SK-N-SH treated with all-trans-retinoic acid at 6 μM for 48 hours (cell line): ENCODE data around the gene GAL.

Experiments
- ATAC-seq: fragments of 200-7000 bp; cut with Tn5 transposase; 3 replicates; pipeline ENCODE4 v1.9.1; 2020; ENCODE audit warnings: mild to moderate bottlenecking, moderate library complexity
- ARNTL ChIP-seq: fragments of 450-650 bp; formaldehyde crosslinking; IDR thresholded peaks from 2 replicates; pipeline ENCODE4 v1.5.0; 2020; ENCODE audit warnings: low read depth, mild to moderate bottlenecking, moderate library complexity, borderline replicate concordance
- BACH2 ChIP-seq: fragments of 250-450 bp; sonication (Bioruptor Pico); IDR thresholded peaks from 2 replicates; pipeline ENCODE4 v1.9.0; 2021; ENCODE audit warnings: mild to moderate bottlenecking, borderline replicate concordance
- CSDC2 ChIP-seq: fragments of 250-450 bp; sonication (Bioruptor Pico); IDR thresholded peaks from 2 replicates; pipeline ENCODE4 v1.5.0; 2020; ENCODE audit warnings: mild to moderate bottlenecking, moderate library complexity
- CSRNP3 ChIP-seq: fragments of 250-450 bp; sonication (Bioruptor Pico); IDR thresholded peaks from 2 replicates; pipeline ENCODE4 v1.5.1; 2021; ENCODE audit warnings: mild to moderate bottlenecking, moderate library complexity
- GLIS3 ChIP-seq: fragments of 250-450 bp; sonication (Bioruptor Pico); IDR thresholded peaks from 2 replicates; pipeline ENCODE4 v1.5.0; 2020; ENCODE audit warnings: mild to moderate bottlenecking, moderate library complexity
- ISL1 ChIP-seq: fragments of 250-450 bp; sonication (Bioruptor Pico); IDR thresholded peaks from 2 replicates; pipeline ENCODE4 v2.1.2; 2022; ENCODE audit warnings: mild to moderate bottlenecking, moderate library complexity
- OSR1 ChIP-seq: fragments of 250-450 bp; sonication (Bioruptor Pico); IDR thresholded peaks from 2 replicates; pipeline ENCODE4 v1.8.0; 2022; ENCODE audit warnings: moderate library complexity, mild to moderate bottlenecking, inconsistent platforms
- PATZ1 ChIP-seq: fragments of 250-450 bp; sonication (Bioruptor Pico); IDR thresholded peaks from 2 replicates; pipeline ENCODE4 v1.8.0; 2020; ENCODE audit warnings: mild to moderate bottlenecking, moderate library complexity, borderline replicate concordance
- POU6F1 ChIP-seq: fragments of 250-450 bp; sonication (Bioruptor Pico); IDR thresholded peaks from 2 replicates; pipeline ENCODE4 v1.8.0; 2021; ENCODE audit warnings: low read depth, mild to moderate bottlenecking, moderate library complexity, borderline replicate concordance
- PPARA ChIP-seq: fragments of 250-450 bp; sonication (Bioruptor Pico); IDR thresholded peaks from 2 replicates; pipeline ENCODE4 v1.5.0; 2020; ENCODE audit warnings: mild to moderate bottlenecking, borderline replicate concordance
- RARB ChIP-seq: fragments of 250-450 bp; sonication (Bioruptor Pico); IDR thresholded peaks from 2 replicates; pipeline ENCODE4 v1.8.0; 2021; ENCODE audit warnings: mild to moderate bottlenecking, moderate library complexity
- SNAI2 ChIP-seq: fragments of 250-450 bp; sonication (Bioruptor Pico); IDR thresholded peaks from 2 replicates; pipeline ENCODE4 v1.5.0; 2020; ENCODE audit warnings: mild to moderate bottlenecking, moderate library complexity
- TCF4 ChIP-seq: fragments of 250-450 bp; sonication (Bioruptor Pico); IDR thresholded peaks from 2 replicates; pipeline ENCODE4 v1.8.0; 2021; ENCODE audit warnings: mild to moderate bottlenecking, moderate library complexity, borderline replicate concordance
- TOX ChIP-seq: fragments of 250-450 bp; sonication (Bioruptor Pico); IDR thresholded peaks from 2 replicates; pipeline ENCODE4 v1.8.0; 2021; ENCODE audit warnings: mild to moderate bottlenecking, moderate library complexity, borderline replicate concordance
- TSHZ2 ChIP-seq: fragments of 250-450 bp; sonication (Bioruptor Pico); IDR thresholded peaks from 2 replicates; pipeline ENCODE4 v1.5.0; 2020; ENCODE audit warnings: mild to moderate bottlenecking, moderate library complexity
- ZC3H10 ChIP-seq: fragments of 250-450 bp; sonication (Bioruptor Pico); IDR thresholded peaks from 2 replicates; pipeline ENCODE4 v1.5.1; 2021; ENCODE audit warnings: mild to moderate bottlenecking, moderate library complexity
- ZFP3 ChIP-seq: fragments of 250-450 bp; sonication (Bioruptor Pico); IDR thresholded peaks from 2 replicates; pipeline ENCODE4 v1.5.0; 2020; ENCODE audit warnings: mild to moderate bottlenecking, moderate library complexity
- ZFP30 ChIP-seq: fragments of 450-650 bp; formaldehyde crosslinking; IDR thresholded peaks from 2 replicates; pipeline ENCODE4 v1.5.0; 2022; ENCODE audit warnings: mild to moderate bottlenecking, moderate library complexity
- ZNF565 ChIP-seq: fragments of 450-650 bp; formaldehyde crosslinking; conservative IDR thresholded peaks from 2 replicates; pipeline ENCODE4 v1.5.0; 2020; ENCODE audit warnings: low read depth, mild to moderate bottlenecking, moderate library complexity
- ZNF70 ChIP-seq: fragments of 450-650 bp; formaldehyde crosslinking; IDR thresholded peaks from 2 replicates; pipeline ENCODE4 v1.5.0; 2020; ENCODE audit warnings: mild to moderate bottlenecking, moderate library complexity
- ZNF8 ChIP-seq: fragments of 450-650 bp; formaldehyde crosslinking; IDR thresholded peaks from 2 replicates; pipeline ENCODE4 v1.5.0; 2020; ENCODE audit warnings: mild to moderate bottlenecking, moderate library complexity
- TF ChIP-seq, protein P1 (sequence below): fragments of 250-450 bp; sonication (Bioruptor Pico); IDR thresholded peaks from 2 replicates; pipeline ENCODE4 v1.5.1; 2020; ENCODE audit warnings: low read depth, mild to moderate bottlenecking, moderate library complexity

The GAL gene

DNA sequence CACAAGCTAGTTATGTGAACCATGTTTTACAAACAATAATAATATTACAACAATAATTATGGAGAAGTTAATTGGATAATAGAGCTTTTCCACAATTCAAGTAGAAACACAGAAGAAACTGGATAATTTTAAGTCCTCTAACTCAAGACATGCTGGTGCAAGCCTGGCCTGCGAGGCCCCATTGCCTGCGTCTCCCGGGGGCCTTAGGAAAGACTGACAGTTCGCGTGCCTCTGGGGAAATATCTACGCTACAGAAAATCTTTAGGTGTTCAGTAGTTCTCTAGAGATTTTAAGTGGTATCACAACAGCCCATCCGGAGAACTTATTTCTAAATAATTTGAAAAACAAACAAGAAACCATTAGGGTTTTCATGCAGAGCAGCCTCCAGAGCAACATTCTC lies 23.2 kb downstream of the GAL start (continued):
- TF ChIP-seq, protein P1, sequence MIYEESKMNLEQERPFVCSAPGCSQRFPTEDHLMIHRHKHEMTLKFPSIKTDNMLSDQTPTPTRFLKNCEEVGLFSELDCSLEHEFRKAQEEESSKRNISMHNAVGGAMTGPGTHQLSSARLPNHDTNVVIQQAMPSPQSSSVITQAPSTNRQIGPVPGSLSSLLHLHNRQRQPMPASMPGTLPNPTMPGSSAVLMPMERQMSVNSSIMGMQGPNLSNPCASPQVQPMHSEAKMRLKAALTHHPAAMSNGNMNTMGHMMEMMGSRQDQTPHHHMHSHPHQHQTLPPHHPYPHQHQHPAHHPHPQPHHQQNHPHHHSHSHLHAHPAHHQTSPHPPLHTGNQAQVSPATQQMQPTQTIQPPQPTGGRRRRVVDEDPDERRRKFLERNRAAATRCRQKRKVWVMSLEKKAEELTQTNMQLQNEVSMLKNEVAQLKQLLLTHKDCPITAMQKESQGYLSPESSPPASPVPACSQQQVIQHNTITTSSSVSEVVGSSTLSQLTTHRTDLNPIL (CRISPR knock-in tag), result no peak
- no peak for TF ChIP-seq ZNF565 (CRISPR knock-in tag)
- no peak for TF ChIP-seq ZFP30 (CRISPR knock-in tag)
- no peak for TF ChIP-seq POU6F1 (CRISPR knock-in tag)
- no peak for TF ChIP-seq ZNF8 (CRISPR knock-in tag)
- TF ChIP-seq ZNF70 (CRISPR knock-in tag), result no peak
- TF ChIP-seq RARB (CRISPR knock-in tag), result no peak

GRCh38 chr11:68709062-68709461 lies 24.7 kb downstream of the GAL start:
- ATAC-seq, result no peak
- TF ChIP-seq RARB (CRISPR knock-in tag) (no peak), ARNTL (CRISPR knock-in tag) (no peak), PPARA (CRISPR knock-in tag) (no peak), ZFP30 (CRISPR knock-in tag) (no peak), SNAI2 (CRISPR knock-in tag) (no peak), ISL1 (no peak), CSDC2 (CRISPR knock-in tag) (no peak), GLIS3 (no peak), TCF4 (CRISPR knock-in tag) (no peak)
- TF ChIP-seq, protein P1 (CRISPR knock-in tag), result no peak
- TF ChIP-seq, all 23 proteins: peak for 0

DNA sequence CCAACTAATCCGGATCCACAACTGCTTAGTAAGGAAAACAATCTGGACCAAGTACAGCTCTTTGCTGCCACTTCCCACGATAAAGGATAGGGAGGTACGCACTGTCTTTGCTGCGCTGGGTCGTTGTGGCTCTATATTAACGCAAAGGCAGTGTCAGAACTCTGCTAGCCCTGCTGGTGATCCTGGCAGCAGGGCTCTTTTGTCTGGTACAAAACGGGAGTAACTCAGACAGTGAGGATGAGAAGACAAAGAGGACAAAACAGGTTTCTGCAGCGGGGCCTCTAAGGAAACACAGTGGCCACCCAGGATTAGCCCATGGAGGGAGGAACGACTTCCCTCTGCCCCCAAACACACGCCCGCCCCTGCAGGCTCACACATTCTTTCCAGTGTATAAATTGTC lies 26.1 kb downstream of the GAL start:
- TF ChIP-seq TSHZ2 (CRISPR knock-in tag), result no peak
- no peak for TF ChIP-seq ZC3H10 (CRISPR knock-in tag)
- no peak for TF ChIP-seq ZNF565 (CRISPR knock-in tag)
- no peak for TF ChIP-seq BACH2 (CRISPR knock-in tag)
- no peak for TF ChIP-seq ZFP3 (CRISPR knock-in tag)
- no peak for TF ChIP-seq CSRNP3 (CRISPR knock-in tag)
- no peak for TF ChIP-seq ZNF70 (CRISPR knock-in tag)
- no peak for TF ChIP-seq ARNTL (CRISPR knock-in tag)
- no peak for TF ChIP-seq PATZ1 (CRISPR knock-in tag)
- TF ChIP-seq TOX, result no peak
- no peak for TF ChIP-seq OSR1 (CRISPR knock-in tag)
- no peak for ATAC-seq
